Measurements from ENCODE around the gene EMC8. TPM values are rescaled to one million over a fixed set of nuclear protein-coding genes. Genes with fewer than 3 reads are reported as not detected.

The EMC8 gene
- total and polyA plus RNA-seq, 2 experiments from 2014 or later: 51.1 to 69.4 TPM

DNA sequence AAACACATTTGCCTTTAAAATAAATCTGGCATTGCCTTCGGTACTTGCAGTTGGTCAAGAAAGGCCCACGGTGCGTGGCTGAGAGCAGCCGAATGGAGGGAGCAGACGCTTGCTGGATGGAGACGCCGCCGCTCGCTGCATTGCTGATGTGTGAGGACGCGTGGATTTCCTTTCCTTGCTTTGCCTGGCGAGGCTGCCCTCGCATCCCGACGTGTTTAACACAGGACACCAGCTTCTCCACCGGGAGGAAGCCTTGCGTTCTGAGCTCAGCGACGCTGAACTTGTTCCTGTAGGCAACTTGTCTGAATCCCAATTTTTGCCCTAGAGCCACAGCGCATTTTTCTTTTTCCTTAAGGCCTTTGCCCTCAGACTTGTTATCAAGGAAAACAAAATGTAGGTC is 45.9 kb upstream of the EMC8 start:
- Mint-ChIP-seq H3K9me3 (no peaks in the 10 kb centered on the region; the same call in 2 of the 3 replicates), H3K27me3 (ENCODE audit: insufficient read depth, low read depth, poor library complexity) (peaks cover 7% of the 10 kb centered on the region), H3K4me3 (no peak overlapping the region), H3K4me1 (no peaks in the 10 kb centered on the region; the same call in 2 of the 3 replicates), H3K27ac (no peak overlapping the region), H3K36me3 (ENCODE audit: low read depth) (no peaks in the 10 kb centered on the region)
- Histone ChIP-seq H2AFZ (no peak overlapping the region), H3K9me2 (ENCODE audit: insufficient read depth) (no peaks in the 10 kb centered on the region), H3K4me3 (no peak overlapping the region), H3K36me3 (ENCODE audit: insufficient read depth) (no peaks in the 10 kb centered on the region), H3K4me1 (ENCODE audit: insufficient read depth) (no peaks in the 10 kb centered on the region), H3K27me3 (ENCODE audit: insufficient read depth) (no peaks in the 10 kb centered on the region), H3K27ac (ENCODE audit: low read depth) (no peak overlapping the region), H3F3A (replicated peaks; ENCODE audit: low read depth) (no peaks in the 10 kb centered on the region), H4K20me1 (replicated peaks; ENCODE audit: insufficient read depth) (no peaks in the 10 kb centered on the region), H3K4me2 (no peak overlapping the region), H3K79me2 (replicated peaks; ENCODE audit: insufficient read depth) (no peaks in the 10 kb centered on the region)
- DNase-seq (ENCODE audit: low spot score): no peak
- TF ChIP-seq EZH2 (IDR thresholded peaks at IDR 0.05; ENCODE audit: low read depth, unreplicated experiment): no peak
- no peak for TF ChIP-seq CTCF (conservative IDR thresholded peaks at IDR 0.05; ENCODE audit: low read depth in 2 of 2)
- no peak for TF ChIP-seq ZNF331 (CRISPR knock-in tag; IDR thresholded peaks at IDR 0.05; ENCODE audit: low read depth)
- TF ChIP-seq CREB1 (CRISPR knock-in tag; IDR thresholded peaks at IDR 0.05; ENCODE audit: low read depth): no peak
- no peak for TF ChIP-seq JUNB (IDR thresholded peaks at IDR 0.05; ENCODE audit: unreplicated experiment)
- no peak for TF ChIP-seq ETS1 (IDR thresholded peaks at IDR 0.05)
- TF ChIP-seq ZNF462 (CRISPR knock-in tag; IDR thresholded peaks at IDR 0.05): no peak
- no peak for TF ChIP-seq NANOG (IDR thresholded peaks at IDR 0.05; ENCODE audit: borderline replicate concordance)
- TF ChIP-seq EZH2phosphoT487 (IDR thresholded peaks at IDR 0.05; ENCODE audit: unreplicated experiment): no peak
- no peak for TF ChIP-seq STAT1 (IDR thresholded peaks at IDR 0.05; ENCODE audit: unreplicated experiment)
- TF ChIP-seq POLR2AphosphoS5 (IDR thresholded peaks at IDR 0.05; ENCODE audit: low read depth): no peak
- no peak for TF ChIP-seq REST (IDR thresholded peaks at IDR 0.05; ENCODE audit: unreplicated experiment)
- no peak for TF ChIP-seq ZNF114 (CRISPR knock-in tag; IDR thresholded peaks at IDR 0.05)
- no peak for ATAC-seq

Measured in GM23338 (cell line).